GM18909 (cell line): ENCODE data around the gene DROSHA.
"Not testable (repeated sequence)": the region's sequence is repeated elsewhere in the genome, so short reads cannot be mapped to it uniquely, and the experiment has no call there.

Experiments
- ATAC-seq: cut with Tn5 transposase; IDR thresholded peaks from one replicate; pipeline ENCODE4 v1.9.1; 2021; ENCODE audit warnings: mild to moderate bottlenecking; ENCODE audit not compliant: unreplicated experiment, poor library complexity

Gene DROSHA

DNA sequence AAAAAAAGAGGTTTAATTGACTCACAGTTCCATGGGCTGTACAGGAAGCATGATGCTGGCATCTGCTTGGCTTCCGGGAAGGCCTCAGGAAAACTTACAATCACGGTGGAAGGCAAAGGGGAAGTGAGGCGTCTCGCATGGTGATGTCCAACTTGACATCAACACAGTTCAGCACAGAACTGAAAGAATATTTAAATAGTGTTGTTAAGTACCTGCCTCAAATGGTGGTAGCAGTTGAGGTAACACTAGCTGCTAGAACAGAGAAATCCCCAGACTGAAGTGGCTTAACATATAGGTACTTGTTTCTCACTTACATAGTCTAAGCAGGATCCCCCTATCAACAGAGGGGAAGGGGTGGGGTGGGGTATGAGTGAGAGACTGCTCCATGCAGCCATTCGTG lies 141.6 kb downstream of the DROSHA start:
- no peak for ATAC-seq

DNA sequence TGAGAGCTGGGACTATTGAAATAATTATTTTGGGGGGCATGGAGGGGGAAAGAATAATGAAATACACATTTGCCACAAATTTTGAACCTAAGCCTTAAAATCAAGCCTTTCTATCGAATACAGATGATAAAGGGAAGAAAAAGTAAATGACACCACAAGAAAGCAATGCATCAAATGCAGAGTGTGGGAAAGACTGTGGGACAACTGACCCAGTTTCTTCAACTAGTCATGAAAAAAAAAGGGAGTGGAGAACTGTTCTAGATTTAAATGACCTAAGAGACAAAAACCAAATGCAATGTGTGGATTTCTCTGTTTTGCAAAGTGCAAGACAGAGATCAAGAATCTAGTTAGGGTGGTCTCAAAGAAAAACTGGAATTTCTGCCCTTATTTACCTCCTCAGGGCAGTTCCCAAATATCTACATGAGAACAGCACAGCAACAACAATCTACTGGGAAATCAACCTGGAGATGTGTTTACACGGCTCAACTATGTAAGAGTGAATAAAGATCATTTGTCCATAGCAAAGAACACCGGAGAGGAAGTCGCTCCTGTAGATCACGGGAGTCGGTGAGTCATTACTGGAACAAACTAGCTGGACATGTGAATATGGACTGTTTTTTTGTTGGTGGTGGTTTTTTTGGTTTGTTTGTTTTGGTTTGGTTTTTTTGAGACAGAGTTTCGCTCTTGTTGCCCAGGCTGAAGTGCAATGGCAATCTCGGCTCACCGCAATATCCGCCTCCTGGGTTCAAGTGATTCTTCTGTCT lies 145.9 kb downstream of the DROSHA start:
- ATAC-seq: no peak

DNA sequence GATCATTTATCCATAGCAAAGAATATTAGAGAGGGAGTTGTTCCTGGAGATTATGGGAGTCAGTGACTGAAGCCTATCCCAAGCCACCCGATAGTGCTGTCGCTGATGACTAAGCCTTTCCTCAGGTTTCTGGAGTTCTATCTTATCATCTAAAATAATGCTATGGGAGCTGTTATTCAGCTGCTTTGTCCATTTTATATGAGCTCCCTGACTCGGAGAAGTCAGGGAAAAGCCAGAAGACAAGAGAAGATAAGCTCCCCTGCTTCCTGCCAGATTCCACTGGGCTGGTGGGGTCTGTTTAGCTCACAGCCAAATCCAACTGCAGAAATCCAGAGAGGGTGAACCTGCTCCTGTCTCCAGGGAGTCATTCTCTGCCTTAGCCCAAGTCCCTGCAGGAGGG lies 148.2 kb downstream of the DROSHA start:
- ATAC-seq: no peak

DNA sequence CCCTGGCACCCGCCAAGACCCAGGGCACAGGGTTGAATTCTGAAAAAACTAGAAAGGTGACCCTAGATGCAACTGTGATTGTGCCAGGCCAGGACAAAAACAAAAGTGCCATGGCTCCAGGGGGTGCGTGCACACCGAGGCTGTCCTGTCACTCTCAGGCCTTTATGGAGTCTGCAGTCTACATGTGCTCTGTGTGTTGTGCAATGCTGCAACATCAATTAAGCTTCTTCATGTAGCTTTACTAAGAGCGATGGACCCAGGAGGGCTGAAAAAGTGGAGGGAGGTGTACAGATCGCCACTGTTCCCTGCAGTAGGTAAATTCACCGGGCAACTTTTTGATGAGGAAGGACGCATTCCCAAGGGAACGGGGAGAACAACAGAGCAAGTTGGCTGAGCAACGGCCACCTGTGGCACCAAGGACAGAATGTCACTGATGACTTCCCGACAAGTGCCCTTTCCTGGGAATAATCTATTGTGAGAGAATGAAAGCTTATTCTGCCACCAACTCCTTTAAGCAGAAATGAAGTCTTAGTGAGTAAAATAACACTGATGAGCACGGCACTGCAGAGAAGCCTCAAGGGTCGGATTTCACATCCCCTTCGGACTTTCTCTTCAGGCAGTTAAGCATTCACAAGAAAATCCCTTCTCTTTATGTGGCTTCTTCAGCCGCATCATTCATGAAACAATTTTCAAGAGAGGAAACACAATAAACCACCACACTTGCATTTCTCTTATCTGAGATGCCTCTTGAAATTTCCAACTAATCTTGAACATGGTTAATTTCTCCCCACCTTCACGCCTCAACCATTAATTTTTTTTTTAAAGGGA lies 149.6 kb downstream of the DROSHA start:
- ATAC-seq: no peak

DNA sequence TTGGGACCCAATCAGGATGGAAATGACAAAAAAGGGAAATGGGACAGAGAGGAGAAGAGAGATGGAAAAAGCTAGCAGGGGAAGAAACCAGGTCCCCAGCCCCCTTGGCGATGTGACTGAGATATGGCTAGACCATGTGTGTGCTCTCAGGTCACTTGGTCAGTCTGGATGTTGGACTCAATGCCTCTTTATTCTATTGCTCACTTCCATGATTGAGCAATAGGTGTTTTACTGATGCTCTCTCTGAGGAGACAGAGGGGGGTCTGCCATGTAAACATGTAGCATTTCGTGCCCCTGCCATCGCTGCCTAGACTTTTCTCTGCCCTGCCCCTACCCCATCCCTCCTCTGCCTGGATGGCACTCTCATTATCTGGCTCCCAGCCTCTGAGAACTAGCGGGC lies 150.6 kb downstream of the DROSHA start:
- ATAC-seq: no peak

DNA sequence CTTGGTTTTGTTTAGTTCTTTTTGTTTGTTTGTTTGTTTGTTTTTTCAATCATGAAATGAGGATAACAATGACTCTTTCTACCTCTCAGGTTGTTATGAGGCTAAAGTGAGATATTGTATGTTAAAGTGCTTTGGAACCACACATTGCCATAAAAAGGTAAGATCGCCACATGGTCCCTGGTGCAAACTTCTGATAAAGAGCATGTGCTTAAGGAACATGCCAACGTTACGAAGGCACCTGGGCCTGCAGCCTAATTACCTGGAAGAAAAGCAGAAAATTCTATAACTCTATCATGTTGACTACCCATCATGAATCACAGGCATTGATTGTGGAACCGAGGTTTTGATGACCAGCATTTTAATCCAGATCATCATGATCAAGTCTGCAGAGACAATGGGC lies 151.8 kb downstream of the DROSHA start:
- ATAC-seq: no peak

DNA sequence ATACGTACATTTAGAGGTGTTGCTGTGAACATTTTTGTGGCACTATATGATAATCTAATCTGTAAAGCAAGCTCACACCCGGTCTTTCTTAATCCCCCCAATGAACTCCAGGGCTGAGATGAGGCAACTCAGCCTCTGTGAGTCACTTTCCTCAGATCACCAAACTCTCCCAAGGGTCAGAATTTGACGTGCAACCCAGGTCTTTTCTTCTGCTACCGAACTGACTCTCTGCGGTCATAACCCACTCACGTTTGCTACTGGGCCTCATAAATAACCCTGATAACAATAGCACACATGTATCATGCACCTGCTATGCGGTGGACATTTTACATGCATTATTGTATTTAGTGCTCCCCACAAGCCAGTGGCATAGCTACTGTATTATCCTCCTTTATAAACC lies 153.1 kb downstream of the DROSHA start:
- no peak for ATAC-seq

DNA sequence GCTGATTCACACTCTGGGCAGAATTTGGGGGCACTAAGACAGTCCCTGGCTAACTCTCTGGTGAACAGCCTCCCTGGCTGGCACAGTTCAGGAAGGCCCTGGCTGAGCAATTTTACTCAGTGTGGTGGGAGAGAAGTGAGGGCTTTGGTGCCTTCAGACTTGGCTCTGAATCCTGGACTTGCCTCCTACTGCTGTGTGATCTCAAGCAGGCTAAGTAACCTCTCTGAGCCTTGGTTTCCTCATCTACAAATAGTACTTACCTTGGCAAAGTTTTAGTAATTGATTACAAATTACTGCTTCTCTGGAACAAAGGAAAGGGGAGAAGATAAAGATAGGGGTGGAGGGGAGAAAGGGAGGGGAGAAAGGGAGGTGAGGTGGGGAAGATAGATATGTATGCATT lies 153.8 kb downstream of the DROSHA start:
- ATAC-seq: no peak

DNA sequence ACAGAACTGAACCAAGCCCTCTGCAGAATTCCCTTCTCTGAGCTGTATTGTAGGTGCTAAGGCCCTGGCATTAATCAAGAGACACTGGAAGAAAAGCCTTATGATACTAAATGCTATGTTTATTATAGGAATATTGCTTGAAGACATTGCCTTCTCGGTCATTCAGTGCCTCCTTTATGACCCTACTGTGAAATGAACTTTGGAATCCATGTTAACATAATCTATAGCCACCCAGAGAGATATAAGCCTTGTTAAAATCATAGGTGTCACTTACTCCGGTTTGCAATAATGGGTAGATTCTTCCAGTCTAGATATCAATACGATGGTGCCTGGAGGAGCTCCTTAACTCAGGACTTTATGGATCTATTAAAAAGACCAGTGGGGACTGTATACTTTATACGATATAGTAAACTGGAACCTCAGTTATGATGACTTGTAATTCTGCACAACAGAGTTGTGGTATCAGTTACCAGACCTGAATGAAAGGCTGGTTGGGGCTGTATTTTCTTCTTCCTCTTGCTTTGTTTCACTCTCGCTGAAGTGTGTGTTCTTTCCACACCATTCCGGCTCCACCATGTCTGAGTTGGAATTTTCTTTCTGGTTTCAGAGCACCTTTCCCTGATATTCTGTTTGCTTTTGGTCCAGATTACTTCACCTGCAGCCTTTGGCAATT lies 154.5 kb downstream of the DROSHA start:
- no peak for ATAC-seq

DNA sequence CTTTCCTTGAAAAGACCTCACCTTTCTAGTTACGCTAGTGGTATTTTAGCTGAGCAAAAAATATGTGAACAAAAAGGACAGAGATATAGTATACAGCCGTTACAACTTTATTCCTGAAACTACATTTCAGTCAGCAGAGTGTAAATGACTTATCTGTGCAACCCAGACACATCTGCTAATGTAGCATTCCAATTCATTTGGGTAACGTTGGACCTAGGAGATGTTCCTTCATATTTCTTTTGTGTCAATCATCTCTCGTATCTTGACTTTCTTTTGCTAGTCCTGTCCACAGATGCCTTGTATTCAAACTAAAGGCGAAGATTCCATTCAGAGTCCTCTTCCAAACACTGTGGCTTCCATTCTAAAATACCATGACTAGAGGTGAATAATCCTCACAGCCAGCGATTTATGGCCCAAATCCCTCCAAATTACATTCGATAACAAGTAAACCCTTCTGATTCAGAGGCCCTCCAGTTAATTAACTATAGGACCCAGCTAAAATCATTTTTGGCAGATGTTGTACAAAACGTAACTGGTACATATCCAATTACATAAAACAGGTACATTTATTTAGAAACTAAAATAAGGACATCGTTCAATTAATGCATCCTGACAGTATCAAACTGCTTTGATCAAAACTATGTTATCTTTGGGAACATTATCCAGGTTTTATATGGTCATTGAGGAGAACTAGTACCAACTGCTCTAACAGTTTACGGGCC lies 155.7 kb downstream of the DROSHA start:
- ATAC-seq: no peak

DNA sequence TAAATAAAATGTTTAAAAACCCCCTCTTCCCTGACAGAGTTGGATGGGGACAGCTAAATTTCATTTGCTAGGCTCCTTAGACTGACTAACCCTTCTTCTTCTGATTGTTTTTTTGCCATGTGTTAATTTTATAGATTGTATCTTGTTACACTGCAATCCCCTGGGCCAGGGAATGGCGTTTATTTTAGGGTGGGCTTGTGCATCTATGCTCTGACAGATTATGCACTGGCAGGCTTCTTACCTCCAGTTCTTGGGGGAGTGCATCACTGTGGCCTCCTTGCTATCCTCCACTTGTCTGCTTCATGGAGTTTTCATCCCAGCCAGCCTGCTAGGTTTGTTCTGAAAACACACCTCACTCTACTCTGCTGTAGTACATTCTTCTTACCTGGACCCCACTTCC lies 159.8 kb downstream of the DROSHA start:
- ATAC-seq: no peak

DNA sequence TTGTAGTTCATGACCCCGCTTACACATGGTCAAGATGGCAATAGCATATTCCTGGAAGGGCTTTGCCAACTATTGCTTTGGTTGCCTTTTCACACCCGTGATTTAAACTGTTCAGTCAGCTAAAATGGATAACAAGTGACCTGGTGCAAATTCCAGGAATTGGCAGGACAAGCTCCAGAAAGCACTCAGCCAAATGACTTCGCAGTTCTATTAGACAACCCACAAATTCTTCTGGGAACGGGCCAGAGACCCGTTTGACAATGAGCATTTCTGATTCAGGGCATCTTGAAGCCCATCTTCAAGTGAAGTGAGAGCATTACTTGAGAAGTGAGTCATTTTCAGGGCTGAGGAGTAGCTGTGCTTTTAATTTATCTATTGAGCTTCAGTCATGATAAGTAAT lies 165.0 kb downstream of the DROSHA start:
- no peak for ATAC-seq

DNA sequence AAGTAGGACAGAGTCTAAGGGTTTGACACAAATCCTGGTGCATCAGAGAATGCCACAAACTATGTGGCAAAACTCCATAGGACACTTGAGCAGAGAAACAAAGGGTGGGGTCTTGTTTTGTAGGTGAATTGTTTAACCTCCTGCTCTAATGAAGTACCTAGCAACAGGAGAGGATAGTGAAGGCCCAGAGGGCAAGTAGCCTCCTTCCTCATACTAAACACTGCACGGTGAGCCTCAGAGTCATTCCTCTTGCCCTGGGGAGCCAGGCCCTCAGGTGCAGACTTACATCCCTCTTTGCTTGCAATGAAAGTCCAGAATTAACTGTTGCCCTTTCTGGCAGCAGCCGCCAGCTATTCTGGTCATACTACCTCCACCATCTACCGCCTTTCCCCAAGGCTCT lies 166.1 kb downstream of the DROSHA start:
- ATAC-seq: no peak

DNA sequence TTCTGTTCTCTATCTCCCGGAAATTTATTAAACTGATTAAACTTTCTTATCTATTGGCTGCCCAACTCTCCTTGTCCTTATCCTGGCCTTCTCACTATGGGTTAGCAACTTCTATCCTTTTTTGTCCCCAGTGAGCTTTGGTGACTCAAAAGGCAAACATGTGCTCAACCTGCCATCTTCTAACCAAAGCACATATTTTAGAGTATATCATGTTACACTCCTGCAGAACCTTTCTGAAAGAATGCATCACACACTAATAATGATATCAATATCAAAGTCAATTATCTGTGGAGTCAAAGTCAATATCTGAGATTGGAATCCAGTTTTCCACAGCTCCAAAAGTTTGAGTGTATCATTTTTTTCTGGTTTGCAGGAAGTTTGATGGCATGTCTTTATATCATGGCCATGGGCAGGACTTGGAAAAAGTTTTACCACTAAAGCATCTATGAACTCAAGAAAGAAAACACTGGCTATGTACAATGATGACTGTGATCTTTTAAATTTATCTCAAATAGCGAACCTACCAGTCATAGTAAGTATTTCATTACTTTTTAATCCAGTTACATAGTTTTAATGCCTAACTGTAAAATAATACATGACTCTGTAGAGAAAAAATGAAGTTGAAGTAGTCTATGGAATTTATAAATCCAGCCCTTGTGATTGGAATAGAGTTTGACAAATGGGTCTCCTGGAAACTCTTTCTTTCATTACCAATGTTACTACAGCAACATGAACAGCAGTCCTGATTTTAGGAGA lies 166.8 kb downstream of the DROSHA start:
- ATAC-seq: no peak

DNA sequence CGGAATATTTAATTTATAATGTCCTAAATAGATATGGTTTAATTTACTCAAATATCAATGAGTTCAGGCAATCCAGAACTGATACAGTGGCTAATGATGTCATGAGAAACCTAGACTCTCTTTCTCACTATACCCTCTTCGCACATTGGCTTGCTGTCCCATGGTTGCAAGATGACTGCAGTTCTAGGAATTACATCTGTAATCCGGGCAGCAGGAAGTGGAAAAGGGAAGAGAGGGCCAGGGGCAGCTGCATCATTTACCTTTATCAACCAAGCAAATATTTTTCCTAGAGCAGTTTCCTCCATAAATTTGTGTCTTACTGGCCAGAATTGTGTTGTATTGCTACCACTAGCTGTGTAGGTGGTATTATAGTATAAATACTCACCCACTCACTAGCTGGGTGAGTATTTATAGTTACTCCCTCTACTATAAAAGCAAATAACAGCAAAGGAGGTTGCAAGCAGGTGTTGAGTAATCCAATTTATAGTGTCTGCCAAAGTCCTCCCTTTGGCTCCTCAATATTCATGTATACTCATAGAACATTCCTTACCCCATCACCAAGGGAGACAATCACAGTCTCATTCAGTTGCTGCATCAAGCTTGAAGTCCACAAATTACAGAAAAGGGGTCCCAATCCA lies 168.8 kb downstream of the DROSHA start:
- ATAC-seq: no peak

DNA sequence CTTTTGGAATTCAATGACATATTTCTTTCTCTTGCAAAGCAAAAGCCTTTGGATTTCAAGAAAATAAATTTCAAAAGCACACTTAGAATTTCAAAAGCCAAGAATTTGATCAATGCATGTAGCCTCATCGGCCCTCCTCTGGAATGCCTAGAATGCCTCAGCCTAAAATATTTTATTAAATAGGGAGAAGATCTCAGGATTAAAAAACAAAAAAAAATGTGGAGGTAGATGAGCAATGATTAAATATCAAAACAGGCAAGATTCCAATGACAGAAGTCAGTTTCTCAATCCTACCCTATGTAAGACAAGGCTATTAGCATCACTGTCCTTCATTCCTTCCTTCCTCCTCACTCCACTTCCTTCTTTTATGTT lies 169.4 kb downstream of the DROSHA start:
- ATAC-seq: no peak

DNA sequence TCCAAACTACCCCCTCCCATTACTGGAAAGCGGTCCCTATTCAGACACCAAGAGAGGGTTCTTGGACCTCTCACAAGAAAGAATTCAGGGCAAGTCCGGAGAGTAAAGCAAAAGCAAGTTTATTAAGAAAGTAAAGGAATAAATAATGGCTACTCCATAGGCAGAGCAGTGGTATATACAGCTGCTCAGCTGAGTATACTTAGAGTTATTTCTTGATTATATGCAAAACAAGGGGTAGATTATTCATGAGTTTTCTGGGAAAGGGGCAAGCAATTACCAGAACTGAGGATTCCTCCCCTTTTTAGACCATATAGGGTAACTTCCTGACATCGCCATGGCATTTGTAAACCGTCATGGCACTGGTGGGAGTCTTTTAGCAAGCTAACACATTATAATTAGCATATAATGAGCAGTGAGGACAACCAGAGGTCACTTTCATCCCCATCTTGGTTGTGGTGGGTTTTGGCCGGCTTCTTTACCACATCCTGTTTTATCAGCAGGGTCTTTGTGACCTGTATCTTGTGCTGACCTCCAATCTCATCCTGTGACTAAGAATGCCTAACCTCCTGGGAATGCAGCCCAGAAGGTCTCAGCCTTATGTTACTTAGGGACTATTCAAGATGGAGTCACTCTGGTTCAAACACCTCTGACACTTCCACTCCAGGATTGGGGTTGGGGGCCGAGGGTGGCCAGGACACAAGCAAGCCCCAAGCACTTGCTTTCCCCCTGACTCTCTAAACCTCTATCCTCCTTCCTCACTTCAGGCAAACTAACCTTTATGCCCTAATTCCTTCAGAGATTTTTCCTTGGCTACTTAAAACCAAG lies 170.0 kb downstream of the DROSHA start:
- ATAC-seq: not testable (repeated sequence)

DNA sequence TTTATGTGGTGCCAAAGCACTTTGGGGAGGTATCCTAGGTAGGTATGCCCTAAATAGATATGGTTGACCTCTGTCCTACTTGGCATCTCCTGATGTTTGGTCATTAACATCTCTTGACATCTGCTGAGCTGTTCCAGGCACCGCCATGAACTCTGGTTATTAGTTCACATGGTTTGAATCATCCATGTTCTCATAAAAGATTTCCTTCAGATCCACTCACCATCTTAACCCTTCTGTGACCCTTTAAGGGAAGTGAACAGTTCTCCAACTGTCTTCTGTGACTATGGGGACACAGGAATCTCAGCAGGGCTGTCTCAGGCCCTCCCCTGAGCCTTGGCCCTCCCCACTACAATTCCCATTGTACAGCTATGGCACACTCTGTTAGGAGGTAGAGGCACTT lies 170.7 kb downstream of the DROSHA start:
- no peak for ATAC-seq

DNA sequence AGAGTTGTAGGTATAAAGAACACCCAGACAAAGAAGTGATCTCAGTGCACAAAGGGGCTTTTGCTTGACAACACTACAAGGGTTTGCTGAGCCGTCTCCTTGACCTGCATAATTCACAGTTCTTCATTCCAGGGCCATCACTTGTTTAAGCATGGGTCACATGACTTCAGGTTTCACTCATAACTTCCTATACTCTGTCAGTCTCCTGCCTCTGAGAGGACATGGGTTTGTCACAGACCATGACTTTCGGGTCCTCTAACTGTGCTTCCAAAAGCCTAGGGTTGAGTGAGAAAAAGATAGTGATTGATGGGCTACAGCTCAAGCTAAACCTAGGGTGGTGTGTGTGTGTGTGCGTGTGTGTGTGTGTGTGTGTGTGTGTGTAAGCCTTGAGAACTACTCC lies 172.1 kb downstream of the DROSHA start:
- no peak for ATAC-seq
